Neural cell (in vitro differentiated cells): Measurements from ENCODE around the gene RIC3. TPM values are rescaled to one million over a fixed set of nuclear protein-coding genes. Genes with fewer than 3 reads are reported as not detected.

ENCODE experiments used
- H2AFZ ChIP-seq: fragments of 200-600, 300-800 bp; sonication (generic), shearing (Covaris generic); 2 replicates; pipeline ENCODE4 v1.6.0; 2014; ENCODE audit warnings: low read depth, mild to moderate bottlenecking, antibody characterized with exemption, low read length, moderate library complexity
- H3F3A ChIP-seq: fragments of 200-600 bp; shearing (Covaris generic); 2 replicates; pipeline ENCODE4 v1.6.1; 2016; ENCODE audit warnings: mild to moderate bottlenecking, moderate library complexity, mixed read lengths, antibody characterized with exemption, low read length; ENCODE audit not compliant: insufficient read depth, poor library complexity, severe bottlenecking
- H3K27ac ChIP-seq: fragments of 200-600, 300-800 bp; sonication (generic), shearing (Covaris generic); 2 replicates; pipeline ENCODE4 v1.5.1; 2014; ENCODE audit warnings: mild to moderate bottlenecking, low read length, moderate library complexity
- H3K27me3 ChIP-seq: fragments of 300-800, 200-600 bp; sonication (generic), shearing (Covaris generic); 2 replicates; pipeline ENCODE4 v1.6.0; 2014; ENCODE audit warnings: mild to moderate bottlenecking, low read depth, low read length, moderate library complexity; ENCODE audit not compliant: insufficient read depth
- H3K36me3 ChIP-seq: fragments of 300-800, 200-600 bp; sonication (generic), shearing (Covaris generic); 2 replicates; pipeline ENCODE4 v1.5.1; 2014; ENCODE audit warnings: mild to moderate bottlenecking, antibody characterized with exemption, low read length, moderate library complexity; ENCODE audit not compliant: insufficient read depth
- H3K4me2 ChIP-seq: fragments of 300-800, 200-600 bp; sonication (generic), shearing (Covaris generic); 2 replicates; pipeline ENCODE4 v1.6.0; 2014; ENCODE audit warnings: mild to moderate bottlenecking, low read length
- H3K4me3 ChIP-seq: fragments of 300-800, 200-600 bp; sonication (generic), shearing (Covaris generic); 2 replicates; pipeline ENCODE4 v1.5.1; 2014; ENCODE audit warnings: mild to moderate bottlenecking, low read length, moderate library complexity
- H3K79me2 ChIP-seq: fragments of 200-600 bp; shearing (Covaris generic); replicated peaks from 2 replicates; pipeline ENCODE4 v1.6.0; 2014; ENCODE audit warnings: mild to moderate bottlenecking, low read length, moderate library complexity; ENCODE audit not compliant: insufficient read depth
- H3K9ac ChIP-seq: fragments of 300-800, 200-600 bp; sonication (generic), shearing (Covaris generic); 2 replicates; pipeline ENCODE4 v1.6.1; 2016; ENCODE audit warnings: mild to moderate bottlenecking, low read length, mixed read lengths
- H3K9me2 ChIP-seq: fragments of 200-600 bp; shearing (Covaris generic); 2 replicates; pipeline ENCODE4 v1.6.1; 2016; ENCODE audit warnings: mild to moderate bottlenecking, low read length, mixed read lengths; ENCODE audit not compliant: insufficient read depth
- H3K9me3 ChIP-seq: fragments of 200-600, 300-800 bp; sonication (generic), shearing (Covaris generic); 2 replicates; pipeline ENCODE4 v1.6.1; 2016; ENCODE audit warnings: mild to moderate bottlenecking, mixed run types, low read length, moderate library complexity, mixed read lengths
- H4K20me1 ChIP-seq: fragments of 200-600 bp; shearing (Covaris generic); 2 replicates; pipeline ENCODE4 v1.6.1; 2016; ENCODE audit warnings: mild to moderate bottlenecking, mixed run types; ENCODE audit not compliant: insufficient read depth
- CTCF ChIP-seq: fragments of 450-650 bp; IDR thresholded peaks from 2 replicates; pipeline ENCODE4 v1.5.1; 2014; ENCODE audit warnings: antibody characterized with exemption, mild to moderate bottlenecking, moderate library complexity; ENCODE audit not compliant: poor library complexity, severe bottlenecking
- EZH2 ChIP-seq: fragments of 200-600, 300-800 bp; shearing (Covaris generic), sonication (generic); IDR thresholded peaks from 2 replicates; pipeline ENCODE4 v1.6.1; 2014; ENCODE audit warnings: antibody characterized with exemption, low read length, borderline replicate concordance, mild to moderate bottlenecking; ENCODE audit not compliant: insufficient read depth, poor library complexity, severe bottlenecking
- REST ChIP-seq: IDR thresholded peaks from 2 replicates; pipeline ENCODE4 v1.6.1; 2012; ENCODE audit warnings: borderline replicate concordance
- SMC3 ChIP-seq: fragments of 450-650 bp; conservative IDR thresholded peaks from 2 replicates; pipeline ENCODE4 v1.6.1; 2014; ENCODE audit warnings: antibody characterized with exemption, mild to moderate bottlenecking, moderate library complexity; ENCODE audit not compliant: poor library complexity
- TAF1 ChIP-seq: IDR thresholded peaks from 2 replicates; pipeline ENCODE4 v1.6.1; 2012; ENCODE audit warnings: low read depth
- polyA plus RNA-seq: library from polyadenylated mRNA; depleted of rRNA; stranded (reverse); fragments of >200 nt; gene quantifications from 2 replicates; pipeline ENCODE4 v1.2.3, GENCODE V29; 2014

Gene RIC3
- polyA plus RNA-seq, 1 donor from 2014 or later: 94.5 TPM

- no peak overlapping the region for H3K4me2 ChIP-seq
- peaks cover 4% of the 10 kb centered on the region for H4K20me1 ChIP-seq
Measured at GRCh38 chr11:8087185-8087584, 81.6 kb downstream of the RIC3 start.

GRCh38 chr11:8086571-8086970 is 82.3 kb downstream of the RIC3 start:
- no peak overlapping the region for H3K4me2 ChIP-seq
- H4K20me1 ChIP-seq: peaks cover 4% of the 10 kb centered on the region
- H3K9me2 ChIP-seq: no peaks in the 10 kb centered on the region
- peaks cover 2% of the 10 kb centered on the region for H3K36me3 ChIP-seq
- H3F3A ChIP-seq: peaks cover 3% of the 10 kb centered on the region
- peaks cover 58% of the 10 kb centered on the region for H3K79me2 ChIP-seq
- peak overlapping the region; percentile 15 for H3K27ac ChIP-seq
- no peaks in the 10 kb centered on the region for H3K27me3 ChIP-seq
- peak overlapping the region; percentile 5 for H3K9ac ChIP-seq
- H2AFZ ChIP-seq: no peak overlapping the region
- no peak for TF ChIP-seq SMC3
- TF ChIP-seq CTCF: no peak
- TF ChIP-seq REST: no peak
- no peaks in the 10 kb centered on the region for H3K9me3 ChIP-seq
- peak overlapping the region; percentile 88 for H3K4me3 ChIP-seq

More at GRCh38 chr11:8087185-8087584, 81.6 kb downstream of the RIC3 start:
- Histone ChIP-seq H3K9me3 (no peaks in the 10 kb centered on the region), H3K9ac (no peak overlapping the region), H2AFZ (no peak overlapping the region), H3K36me3 (peaks cover 5% of the 10 kb centered on the region), H3K4me3 (no peak overlapping the region), H3K79me2 (peaks cover 58% of the 10 kb centered on the region), H3F3A (peaks cover 3% of the 10 kb centered on the region), H3K9me2 (no peaks in the 10 kb centered on the region), H3K27me3 (no peaks in the 10 kb centered on the region), H3K27ac (no peak overlapping the region)
- no peak for TF ChIP-seq TAF1
- TF ChIP-seq EZH2: no peak
- TF ChIP-seq CTCF: no peak
- TF ChIP-seq REST: no peak
- TF ChIP-seq SMC3: peak; percentile 14
